Mammary epithelial cell (primary cell): ENCODE data around the gene DCHS2.

Source experiments
- EZH2 ChIP-seq: IDR thresholded peaks from 2 replicates; pipeline ENCODE4 v1.6.1; 2012; ENCODE audit warnings: low read length, inconsistent platforms, borderline replicate concordance
- TF ChIP-seq, protein P1 (sequence below), 2 donors: IDR thresholded peaks in 1 of 2; conservative IDR thresholded peaks in 1 of 2; 2 replicates each; pipeline ENCODE4 v1.5.1; 2011 to 2012; ENCODE audit warnings: inconsistent platforms in 2 of 2, low read length in 2 of 2, mild to moderate bottlenecking in 2 of 2, control low read depth in 1 of 2, low read depth in 1 of 2; ENCODE audit not compliant: insufficient read depth in 1 of 2; ENCODE audit errors: extremely low read depth in 1 of 2

DNA sequence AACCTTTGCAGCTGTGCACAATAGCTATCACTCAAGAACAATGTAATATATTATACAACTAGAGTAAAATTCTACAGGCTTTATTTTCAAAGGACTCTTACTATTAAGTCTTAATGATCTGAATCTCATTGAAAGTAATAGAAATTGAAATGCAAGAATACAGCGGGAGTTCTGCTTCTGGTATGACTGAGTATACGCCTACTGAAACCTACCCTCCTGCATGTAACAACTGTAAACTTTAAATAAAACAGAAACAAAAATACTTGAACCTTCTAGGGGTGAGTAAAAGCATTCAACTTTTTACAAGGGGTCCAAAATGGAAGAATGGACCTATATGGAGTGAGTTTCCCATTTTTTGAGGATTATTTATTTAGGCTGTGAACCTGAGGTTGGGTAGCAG lies 13.5 kb downstream of the DCHS2 start:
- TF ChIP-seq EZH2, result no peak
- TF ChIP-seq, protein P1, sequence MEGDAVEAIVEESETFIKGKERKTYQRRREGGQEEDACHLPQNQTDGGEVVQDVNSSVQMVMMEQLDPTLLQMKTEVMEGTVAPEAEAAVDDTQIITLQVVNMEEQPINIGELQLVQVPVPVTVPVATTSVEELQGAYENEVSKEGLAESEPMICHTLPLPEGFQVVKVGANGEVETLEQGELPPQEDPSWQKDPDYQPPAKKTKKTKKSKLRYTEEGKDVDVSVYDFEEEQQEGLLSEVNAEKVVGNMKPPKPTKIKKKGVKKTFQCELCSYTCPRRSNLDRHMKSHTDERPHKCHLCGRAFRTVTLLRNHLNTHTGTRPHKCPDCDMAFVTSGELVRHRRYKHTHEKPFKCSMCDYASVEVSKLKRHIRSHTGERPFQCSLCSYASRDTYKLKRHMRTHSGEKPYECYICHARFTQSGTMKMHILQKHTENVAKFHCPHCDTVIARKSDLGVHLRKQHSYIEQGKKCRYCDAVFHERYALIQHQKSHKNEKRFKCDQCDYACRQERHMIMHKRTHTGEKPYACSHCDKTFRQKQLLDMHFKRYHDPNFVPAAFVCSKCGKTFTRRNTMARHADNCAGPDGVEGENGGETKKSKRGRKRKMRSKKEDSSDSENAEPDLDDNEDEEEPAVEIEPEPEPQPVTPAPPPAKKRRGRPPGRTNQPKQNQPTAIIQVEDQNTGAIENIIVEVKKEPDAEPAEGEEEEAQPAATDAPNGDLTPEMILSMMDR (conservative IDR thresholded peaks at IDR 0.05 in 1 of 2, IDR thresholded peaks at IDR 0.05 in 1 of 2; ENCODE audit: extremely low read depth in 1 of 2, insufficient read depth in 1 of 2, low read depth in 1 of 2, low read length in 2 of 2), result no peak
